K562 (cell line): ENCODE measurements around the gene EMD. TPM values are rescaled to one million over a fixed set of nuclear protein-coding genes. Genes with fewer than 3 reads are reported as not detected.

Experiments
- ARID1B ChIP-seq: fragments of 450-650 bp; IDR thresholded peaks from 2 replicates; pipeline ENCODE4 v1.6.1; 2016; ENCODE audit warnings: antibody characterized with exemption, mild to moderate bottlenecking, inconsistent platforms
- DACH1 ChIP-seq: fragments of 450-650 bp; IDR thresholded peaks from 2 replicates; pipeline ENCODE4 v1.6.1; 2018; ENCODE audit not compliant: partially characterized antibody
- HEY1 ChIP-seq: fragments of 250-450 bp; sonication (Bioruptor Pico); IDR thresholded peaks from 2 replicates; pipeline ENCODE4 v1.5.0; 2020; ENCODE audit warnings: mild to moderate bottlenecking, moderate library complexity, borderline replicate concordance
- KAT7 ChIP-seq: sonication (generic); formaldehyde crosslinking; IDR thresholded peaks from 2 replicates; pipeline ENCODE4 v1.8.0; 2022; ENCODE audit warnings: missing genetic modification reagents, mild to moderate bottlenecking, borderline replicate concordance
- KAT8 ChIP-seq: fragments of 450-650 bp; IDR thresholded peaks from 2 replicates; pipeline ENCODE4 v1.6.1; 2016; ENCODE audit warnings: low read depth, mild to moderate bottlenecking
- L3MBTL2 ChIP-seq: fragments of 450-650 bp; IDR thresholded peaks from 2 replicates; pipeline ENCODE4 v1.6.1; 2016; ENCODE audit warnings: mild to moderate bottlenecking, moderate library complexity
- NELFE ChIP-seq: IDR thresholded peaks from 2 replicates; pipeline ENCODE4 v1.6.1; 2011; ENCODE audit warnings: mild to moderate bottlenecking; ENCODE audit not compliant: insufficient read depth, insufficient read length
- SMAD4 ChIP-seq: fragments of 250-450 bp; sonication (Bioruptor Pico); conservative IDR thresholded peaks from 2 replicates; pipeline ENCODE4 v1.8.0; 2021; ENCODE audit warnings: inconsistent platforms, mild to moderate bottlenecking, moderate library complexity
- SMARCE1 ChIP-seq: fragments of 450-650 bp; IDR thresholded peaks from 2 replicates; pipeline ENCODE4 v1.7.1; 2016; ENCODE audit warnings: mild to moderate bottlenecking
- THRA ChIP-seq: fragments of 450-650 bp; IDR thresholded peaks from 2 replicates; pipeline ENCODE4 v1.6.1; 2017; ENCODE audit warnings: mild to moderate bottlenecking, moderate library complexity
- TSHZ1 ChIP-seq: fragments of 250-450 bp; sonication (Bioruptor Pico); IDR thresholded peaks from 2 replicates; pipeline ENCODE4 v1.4.0; 2020; ENCODE audit warnings: mild to moderate bottlenecking, moderate library complexity
- ZFPM2 ChIP-seq: fragments of 250-450 bp; sonication (Bioruptor Pico); IDR thresholded peaks from 2 replicates; pipeline ENCODE4 v1.5.1; 2022; ENCODE audit warnings: mild to moderate bottlenecking
- ZNF324 ChIP-seq: fragments of 250-450 bp; sonication (Bioruptor Pico); IDR thresholded peaks from 2 replicates; pipeline ENCODE4 v1.4.0; 2020; ENCODE audit warnings: mild to moderate bottlenecking
- ZNF609 ChIP-seq: sonication (generic); formaldehyde crosslinking; IDR thresholded peaks from 2 replicates; pipeline ENCODE4 v1.8.1; 2023; ENCODE audit warnings: missing genetic modification reagents, mild to moderate bottlenecking, borderline replicate concordance
- ZNF696 ChIP-seq: fragments of 250-450 bp; sonication (Bioruptor Pico); conservative IDR thresholded peaks from 2 replicates; pipeline ENCODE4 v1.4.0; 2020; ENCODE audit warnings: mild to moderate bottlenecking, moderate library complexity
- polyA plus RNA-seq, 8 experiments: library from polyadenylated mRNA; depleted of rRNA in 4 of 8; stranded (reverse) in 5 of 8; unstranded in 3 of 8; fragments of >200 nt; fragmentation: Nextera tagmentation in 2 of 8; fragmentation: Illumina TruSeq in 1 of 8; extraction: Ambion mirVana in 2 of 8; extraction: Trizol in 1 of 8; gene quantifications; 2 replicates each; pipeline versions ENCODE4 v1.2.1 to v1.2.3, GENCODE V29; 2011 to 2014; ENCODE audit warnings: inconsistent platforms in 1 of 8, missing spikeins in 1 of 8
- total RNA-seq, 7 experiments: library from RNA; depleted of rRNA in 6 of 7; stranded (reverse); fragments of >200 nt in 6 of 7; fragmentation: Illumina TruSeq in 2 of 7; extraction: Trizol in 2 of 7; gene quantifications; 2 replicates each; pipeline versions ENCODE4 v1.2.1 to v1.2.3, GENCODE V29; 2011 to 2021; ENCODE audit warnings: low replicate concordance in 1 of 7

The EMD gene
- total and polyA plus RNA-seq, 9 of the 15 experiments (the other 6 are each of a cell fraction or from before 2014, with no cell fraction given), result 2.3 to 206 (median 61.9) TPM

- TF ChIP-seq ZNF609, result no peak
- no peak for TF ChIP-seq KAT8
- 0 out of 2 replicates have a peak, but pooled peaks have one; percentile 28 for TF ChIP-seq SMARCE1
- no peak for TF ChIP-seq NELFE
- no peak for TF ChIP-seq THRA
- peak; percentile 26 for TF ChIP-seq DACH1
- TF ChIP-seq HEY1 (CRISPR knock-in tag), result no peak
- TF ChIP-seq KAT7 (CRISPR knock-in tag), result peak; percentile 22; the same call in 1 of the 2 replicates
- TF ChIP-seq ZNF324 (CRISPR knock-in tag), result no peak
- TF ChIP-seq ZFPM2 (CRISPR knock-in tag), result no peak
- TF ChIP-seq L3MBTL2, result peak; percentile 86
- no peak for TF ChIP-seq SMAD4
- TF ChIP-seq TSHZ1 (CRISPR knock-in tag), result no peak
- TF ChIP-seq ARID1B, result no peak
- no peak for TF ChIP-seq ZNF696 (CRISPR knock-in tag)
Measured at GRCh38 chrX:154428176-154429171, 49.4 kb downstream of the EMD start, which contains the start of gene ATP6AP1 (continued).
